Measurements from ENCODE around the gene WASF2. TPM values are rescaled to one million over a fixed set of nuclear protein-coding genes. Genes with fewer than 3 reads are reported as not detected.
A peak's percentile ranks its signal among the peaks of the same experiment; 100 is the strongest.

WASF2 gene
- total and polyA plus RNA-seq, 2 of the 13 experiments (the other 11 are each of a cell fraction or from before 2014, with no cell fraction given): 10.4 to 27.7 TPM

DNA sequence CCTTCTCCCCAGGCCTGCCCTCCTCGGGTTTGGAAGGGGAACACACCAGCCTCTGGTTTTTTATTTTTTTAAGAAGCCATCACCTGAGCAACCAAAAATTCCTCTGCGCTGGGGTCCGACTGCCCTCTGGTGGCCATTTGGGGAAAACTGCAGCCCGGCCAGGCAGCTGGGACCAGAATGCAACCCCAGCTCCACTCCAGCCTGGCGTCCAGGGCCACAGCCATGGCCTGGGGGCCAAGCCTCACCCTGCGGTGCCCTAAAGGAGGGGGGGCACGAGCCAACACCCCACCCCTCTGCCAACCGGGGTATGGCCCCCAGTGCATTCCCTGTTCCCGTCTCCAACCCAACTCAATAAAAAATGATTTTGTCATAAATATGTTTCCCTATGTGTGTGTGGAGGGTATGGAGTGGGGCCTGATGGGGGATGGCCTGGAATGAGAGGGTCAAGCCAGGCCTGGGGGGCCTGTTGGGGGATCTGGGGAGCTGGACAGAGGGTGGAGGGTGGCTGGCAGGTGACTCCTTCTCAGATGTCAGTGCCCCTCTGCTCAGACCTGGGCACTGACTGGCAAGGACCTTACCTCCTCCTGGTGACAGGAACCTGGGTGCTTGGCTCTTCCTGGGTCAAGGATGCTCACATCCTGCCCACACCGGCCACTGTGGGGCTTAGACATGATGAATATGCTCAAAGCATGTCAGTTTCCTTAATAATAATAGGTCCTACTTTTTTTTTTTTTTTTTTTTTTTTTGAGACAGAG is 94.3 kb downstream of the WASF2 start (continued):
- TF ChIP-seq ZFX (CRISPR knock-in tag; IDR thresholded peaks at IDR 0.05; ENCODE audit: low read depth) (0 out of 2 replicates have a peak, but pooled peaks have one; percentile 15), NR2F6 (IDR thresholded peaks at IDR 0.05) (no peak), NR2F6 (CRISPR knock-in tag; IDR thresholded peaks at IDR 0.05) (no peak), ZSCAN21 (CRISPR knock-in tag; IDR thresholded peaks at IDR 0.05; ENCODE audit: borderline replicate concordance) (no peak), SOX6 (IDR thresholded peaks at IDR 0.05) (no peak), SOX6 (CRISPR knock-in tag; IDR thresholded peaks at IDR 0.05) (no peak), KDM2A (CRISPR knock-in tag; IDR thresholded peaks at IDR 0.05; ENCODE audit: borderline replicate concordance, low read depth) (peak; percentile 29; the same call in 1 of the 2 replicates), ZNF713 (CRISPR knock-in tag; IDR thresholded peaks at IDR 0.05) (no peak)
- TF ChIP-seq, protein P1, sequence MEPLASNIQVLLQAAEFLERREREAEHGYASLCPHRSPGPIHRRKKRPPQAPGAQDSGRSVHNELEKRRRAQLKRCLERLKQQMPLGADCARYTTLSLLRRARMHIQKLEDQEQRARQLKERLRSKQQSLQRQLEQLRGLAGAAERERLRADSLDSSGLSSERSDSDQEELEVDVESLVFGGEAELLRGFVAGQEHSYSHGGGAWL (CRISPR knock-in tag; IDR thresholded peaks at IDR 0.05): 0 out of 2 replicates have a peak, but pooled peaks have one; percentile 44

DNA sequence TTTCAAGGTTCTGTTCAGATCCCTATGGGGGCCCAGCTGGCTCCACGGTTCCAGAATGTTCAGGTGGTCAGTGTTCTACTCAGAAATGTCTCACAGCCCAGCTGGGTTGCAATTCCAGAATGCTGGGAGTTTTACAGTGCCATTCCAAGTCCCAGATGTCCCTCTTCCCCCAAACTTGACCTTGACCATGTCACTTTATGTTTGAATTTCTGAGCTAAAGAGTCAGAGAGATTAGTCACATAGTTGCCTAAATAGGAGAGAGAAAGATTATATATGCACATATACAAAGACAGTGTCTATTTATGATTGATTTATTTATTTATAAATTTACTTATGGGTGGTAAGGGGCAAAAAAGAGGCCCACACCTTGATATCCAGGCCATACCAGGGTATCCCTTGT is 95.0 kb downstream of the WASF2 start:
- TF ChIP-seq, protein P2, sequence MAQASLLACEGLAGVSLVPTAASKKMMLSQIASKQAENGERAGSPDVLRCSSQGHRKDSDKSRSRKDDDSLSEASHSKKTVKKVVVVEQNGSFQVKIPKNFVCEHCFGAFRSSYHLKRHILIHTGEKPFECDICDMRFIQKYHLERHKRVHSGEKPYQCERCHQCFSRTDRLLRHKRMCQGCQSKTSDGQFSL (CRISPR knock-in tag; IDR thresholded peaks at IDR 0.05): no peak
- TF ChIP-seq, protein P3, sequence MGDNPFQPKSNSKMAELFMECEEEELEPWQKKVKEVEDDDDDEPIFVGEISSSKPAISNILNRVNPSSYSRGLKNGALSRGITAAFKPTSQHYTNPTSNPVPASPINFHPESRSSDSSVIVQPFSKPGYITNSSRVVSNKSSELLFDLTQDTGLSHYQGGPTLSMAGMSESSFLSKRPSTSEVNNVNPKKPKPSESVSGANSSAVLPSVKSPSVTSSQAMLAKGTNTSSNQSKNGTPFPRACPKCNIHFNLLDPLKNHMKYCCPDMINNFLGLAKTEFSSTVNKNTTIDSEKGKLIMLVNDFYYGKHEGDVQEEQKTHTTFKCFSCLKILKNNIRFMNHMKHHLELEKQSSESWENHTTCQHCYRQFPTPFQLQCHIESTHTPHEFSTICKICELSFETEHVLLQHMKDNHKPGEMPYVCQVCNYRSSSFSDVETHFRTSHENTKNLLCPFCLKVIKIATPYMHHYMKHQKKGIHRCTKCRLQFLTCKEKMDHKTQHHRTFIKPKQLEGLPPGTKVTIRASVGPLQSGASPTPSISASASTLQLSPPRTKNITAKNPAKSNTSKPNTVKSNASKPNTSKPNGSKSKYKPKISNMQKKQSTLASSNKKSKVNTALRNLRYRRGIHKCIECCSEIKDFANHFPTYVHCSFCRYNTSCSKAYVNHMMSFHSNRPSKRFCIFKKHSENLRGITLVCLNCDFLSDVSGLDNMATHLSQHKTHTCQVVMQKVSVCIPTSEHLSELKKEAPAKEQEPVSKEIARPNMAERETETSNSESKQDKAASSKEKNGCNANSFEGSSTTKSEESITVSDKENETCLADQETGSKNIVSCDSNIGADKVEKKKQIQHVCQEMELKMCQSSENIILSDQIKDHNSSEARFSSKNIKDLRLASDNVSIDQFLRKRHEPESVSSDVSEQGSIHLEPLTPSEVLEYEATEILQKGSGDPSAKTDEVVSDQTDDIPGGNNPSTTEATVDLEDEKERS (CRISPR knock-in tag; IDR thresholded peaks at IDR 0.05): no peak
- TF ChIP-seq, protein P4, sequence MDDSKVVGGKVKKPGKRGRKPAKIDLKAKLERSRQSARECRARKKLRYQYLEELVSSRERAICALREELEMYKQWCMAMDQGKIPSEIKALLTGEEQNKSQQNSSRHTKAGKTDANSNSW (CRISPR knock-in tag; IDR thresholded peaks at IDR 0.05; ENCODE audit: borderline replicate concordance): no peak
- TF ChIP-seq GATAD2A (CRISPR knock-in tag; IDR thresholded peaks at IDR 0.05) (no peak), ZNF589 (CRISPR knock-in tag; conservative IDR thresholded peaks at IDR 0.05) (no peak), TCF7 (IDR thresholded peaks at IDR 0.05; ENCODE audit: low read depth) (no peak), CCDC6 (CRISPR knock-in tag; IDR thresholded peaks at IDR 0.05) (no peak)
- TF ChIP-seq, protein P5, sequence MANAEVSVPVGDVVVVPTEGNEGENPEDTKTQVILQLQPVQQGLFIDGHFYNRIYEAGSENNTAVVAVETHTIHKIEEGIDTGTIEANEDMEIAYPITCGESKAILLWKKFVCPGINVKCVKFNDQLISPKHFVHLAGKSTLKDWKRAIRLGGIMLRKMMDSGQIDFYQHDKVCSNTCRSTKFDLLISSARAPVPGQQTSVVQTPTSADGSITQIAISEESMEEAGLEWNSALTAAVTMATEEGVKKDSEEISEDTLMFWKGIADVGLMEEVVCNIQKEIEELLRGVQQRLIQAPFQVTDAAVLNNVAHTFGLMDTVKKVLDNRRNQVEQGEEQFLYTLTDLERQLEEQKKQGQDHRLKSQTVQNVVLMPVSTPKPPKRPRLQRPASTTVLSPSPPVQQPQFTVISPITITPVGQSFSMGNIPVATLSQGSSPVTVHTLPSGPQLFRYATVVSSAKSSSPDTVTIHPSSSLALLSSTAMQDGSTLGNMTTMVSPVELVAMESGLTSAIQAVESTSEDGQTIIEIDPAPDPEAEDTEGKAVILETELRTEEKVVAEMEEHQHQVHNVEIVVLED (CRISPR knock-in tag; IDR thresholded peaks at IDR 0.05; ENCODE audit: borderline replicate concordance): no peak
- Histone ChIP-seq H3K4me3 (replicated peaks in 1 of 3; ENCODE audit: insufficient read depth in 1 of 3, low read depth in 2 of 3, low read length in 3 of 3) (no peak overlapping the region), H3K36me3 (replicated peaks in 1 of 2; ENCODE audit: control insufficient read depth in 1 of 2, insufficient read depth in 2 of 2, low read length in 2 of 2) (no peaks in the 10 kb centered on the region), H3K27ac (ENCODE audit: extremely low read length, insufficient read depth, low read length) (no peak overlapping the region), H3K27me3 (ENCODE audit: control insufficient read depth in 1 of 2, insufficient read depth in 2 of 2, low read length in 2 of 2) (peaks cover 0 to 2% of the 10 kb centered on the region in 2 experiments; a peak in 2 of 5 replicates), H3K9me3 (ENCODE audit: low read length) (no peaks in the 10 kb centered on the region), H4K20me1 (ENCODE audit: insufficient read depth, low read length) (no peaks in the 10 kb centered on the region), H3K79me2 (ENCODE audit: insufficient read depth, low read length) (no peaks in the 10 kb centered on the region), H3K4me2 (ENCODE audit: low read depth, low read length) (no peak overlapping the region), H3K9ac (ENCODE audit: insufficient read depth, low read depth, low read length) (no peak overlapping the region), H3K4me1 (ENCODE audit: insufficient read depth, low read length) (peaks cover 28% of the 10 kb centered on the region), H2AFZ (ENCODE audit: low read length) (no peak overlapping the region)
- BruUV-seq (replicated peaks): no TSS peak
- ChIA-PET CTCF (ENCODE audit: low intra/inter-chr PET ratio, low total read pairs) (interaction anchor here (1.3 to 2.4 kb wide), 4 partner anchors 38 to 98 kb away, joined by 4 to 17 read pairs (median 8); no protein-coding TSS in a partner anchor), POLR2A (interaction anchor here (0.6 to 1.8 kb wide), 4 partner anchors 17 to 212 kb away, joined by 3 to 6 read pairs (median 3); partner anchors contain the start of gene WASF2)
- 92% methylated on average over 1 of the region's 1 CpG for WGBS (ENCODE audit: low lambda C conversion rate)
- in situ Hi-C loops (cut with HindIII; ENCODE audit: extremely low pct_ligation_motif_present, low pct_unique_long_range_greater_than_20kb): loop anchor here (5.0 kb wide), 4 partner anchors 38 to 283 kb away; no protein-coding TSS in a partner anchor
- DNase-seq (ENCODE audit: low spot score) (no peak), ATAC-seq (no peak), FAIRE-seq (no peak)
- intact Hi-C loops (cut with micrococcal nuclease; ENCODE audit: unreplicated experiment): loop anchor here (1.0 to 10.0 kb wide), 2 partner anchors 38 to 270 kb away; no protein-coding TSS in a partner anchor
